T-cell (primary cell): ENCODE measurements around the gene TMEM254. TPM values are rescaled to one million over a fixed set of nuclear protein-coding genes. Genes with fewer than 3 reads are reported as not detected.
"Not testable (repeated sequence)": the region's sequence is repeated elsewhere in the genome, so short reads cannot be mapped to it uniquely, and the experiment has no call there.

Source experiments
- ATAC-seq, 4 experiments: fragments of 200-7000 bp in 3 of 4; fragments of 150-1000 bp in 1 of 4; cut with Tn5 transposase; replicated peaks in 1 of 4; 1 replicate in 3 of 4; 2 replicates in 1 of 4; pipeline ENCODE4 v1.10.0; 2021; ENCODE audit warnings: moderate library complexity in 3 of 4, mild to moderate bottlenecking in 2 of 4, moderate number of reproducible peaks in 1 of 4
- CTCF ChIA-PET, 2 donors: fragments of 300-600 bp; sonication (Branson Sonifier 250); formaldehyde crosslinking; loops; one replicate each; lab custom pipeline; 2022; ENCODE audit warnings: antibody characterized with exemption in 2 of 2; lab: Charles Lee
- POLR2A ChIA-PET, 2 donors: fragments of 300-600 bp; sonication (Branson Sonifier 250); formaldehyde crosslinking; loops; one replicate each; lab custom pipeline; 2022; ENCODE audit warnings: antibody characterized with exemption in 2 of 2; lab: Charles Lee
- DNase-seq, 35 experiments: peaks; one replicate each; pipeline versions ENCODE4 v3.0.0 to v3.0.0-alpha.2; 2013 to 2023
- H3K27ac ChIP-seq: one replicate; pipeline ENCODE4 v1.5.1; 2013; ENCODE audit warnings: low read length
- H3K27me3 ChIP-seq, 2 experiments: replicated peaks in 1 of 2; 1 replicate in 1 of 2; 2 replicates in 1 of 2; pipeline versions ENCODE4 v1.6.1 to v1.7.0; 2013; ENCODE audit warnings: low read length in 1 of 2, mixed read lengths in 1 of 2; ENCODE audit not compliant: control insufficient read depth in 2 of 2, insufficient read depth in 2 of 2; ENCODE audit errors: extremely low read depth in 1 of 2
- H3K36me3 ChIP-seq, 2 donors: 1 replicate in 1 of 2; 2 replicates in 1 of 2; pipeline versions ENCODE4 v1.6.1 to v1.7.0; 2013; ENCODE audit warnings: low read length in 1 of 2; ENCODE audit not compliant: control insufficient read depth in 2 of 2, insufficient read depth in 1 of 2; ENCODE audit errors: extremely low read depth in 1 of 2
- H3K4me1 ChIP-seq, 2 experiments: 1 replicate in 1 of 2; 2 replicates in 1 of 2; pipeline versions ENCODE4 v1.6.1 to v1.7.0; 2013; ENCODE audit warnings: low read length in 2 of 2, mixed read lengths in 1 of 2; ENCODE audit not compliant: insufficient read depth in 2 of 2, control insufficient read depth in 1 of 2; ENCODE audit errors: extremely low read depth in 1 of 2
- H3K4me3 ChIP-seq, 2 donors: 1 replicate in 1 of 2; 2 replicates in 1 of 2; pipeline versions ENCODE4 v1.5.1 to v1.7.0; 2013; ENCODE audit warnings: mild to moderate bottlenecking in 2 of 2, low read length in 1 of 2, moderate library complexity in 1 of 2; ENCODE audit not compliant: control insufficient read depth in 1 of 2; ENCODE audit errors: extremely low read depth in 1 of 2
- H3K9me3 ChIP-seq: 2 replicates; pipeline ENCODE4 v1.7.0; 2013
- H3K27ac Mint-ChIP-seq, 2 donors: one replicate each; pipeline ENCODE4 v1.8.0; 2020 to 2021; ENCODE audit warnings: mild to moderate bottlenecking in 2 of 2, mixed read lengths in 2 of 2
- H3K27me3 Mint-ChIP-seq, 2 donors: one replicate each; pipeline ENCODE4 v1.8.0; 2021 to 2022; ENCODE audit warnings: mixed read lengths in 2 of 2
- H3K36me3 Mint-ChIP-seq: one replicate; pipeline ENCODE4 v1.8.0; 2021; ENCODE audit warnings: mixed read lengths
- H3K4me1 Mint-ChIP-seq, 3 donors: one replicate each; pipeline ENCODE4 v1.8.0; 2020 to 2022; ENCODE audit warnings: mixed read lengths in 3 of 3, mild to moderate bottlenecking in 1 of 3
- H3K4me3 Mint-ChIP-seq, 3 donors: one replicate each; pipeline ENCODE4 v1.8.0; 2020 to 2022; ENCODE audit warnings: mild to moderate bottlenecking in 3 of 3, mixed read lengths in 3 of 3, moderate library complexity in 3 of 3
- H3K9me3 Mint-ChIP-seq, 3 donors: one replicate each; pipeline ENCODE4 v1.8.0; 2020 to 2022; ENCODE audit warnings: mixed read lengths in 3 of 3
- WGBS: methylation state at CpG from one replicate; pipeline ENCODE4 v1.1.5; 2013; ENCODE audit warnings: missing lambda C conversion rate; ENCODE audit not compliant: insufficient coverage; 5-methylcytosine and 5-hydroxymethylcytosine counted together
- total RNA-seq, 35 experiments: library from RNA in 6 of 35; stranded (reverse) in 6 of 35; fragments of 120-200 nt in 1 of 35; gene quantifications; one replicate each; pipeline versions ENCODE4 v1.2.1 to v1.2.4 and lab custom pipeline; 2013 to 2026

The TMEM254 gene, protein sequence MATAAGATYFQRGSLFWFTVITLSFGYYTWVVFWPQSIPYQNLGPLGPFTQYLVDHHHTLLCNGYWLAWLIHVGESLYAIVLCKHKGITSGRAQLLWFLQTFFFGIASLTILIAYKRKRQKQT
- total RNA-seq (10 to 100 TPM in 4 of 5 donors, 1 to 10 TPM in 1; 9.6 to 16.6 (median 13.3) TPM), total RNA-seq (lab: John Stamatoyannopoulos, UW) (1.3 to 11.9 (median 6.9) reads per million in 29 experiments)
- 13.9 TPM for total RNA-seq (2013)

GRCh38 chr10:80078448-80079311 lies at the start of gene TMEM254:
Gene TMEM254, plus strand, starts transcription at chr10:80078665. Its CDS starts 35 bp downstream, at chr10:80078700.
- no peaks in the 10 kb centered on the region for H3K27me3 ChIP-seq
- Mint-ChIP-seq H3K36me3 (peaks cover 16% of the 10 kb centered on the region), H3K27ac (peak within 1 kb of the TSS; percentile 92 to 94), H3K4me3 (peak within 1 kb of the TSS; percentile 91 to 96 (median 96)), H3K4me1 (peaks cover 16 to 25% (median 20%) of the 10 kb centered on the region in 3 donors), H3K9me3 (no peaks in the 10 kb centered on the region), H3K27me3 (no peaks in the 10 kb centered on the region)
- peak within 1 kb of the TSS; percentile 72 to 90 for H3K4me3 ChIP-seq
- H3K27ac ChIP-seq, result peak within 1 kb of the TSS; percentile 81
- DNase-seq, result peak; percentile 65 to 90 (median 84)
- under 1% methylated on average over 59 of the region's 64 CpGs for WGBS
- ChIA-PET CTCF (interaction anchor here (0.7 to 1.2 kb wide), 5 partner anchors 17 to 427 kb away, joined by 3 to 8 read pairs (median 3); no protein-coding TSS in a partner anchor), POLR2A (interaction anchor here in 1 of 2 donors (0.6 to 1.3 kb wide), 3 partner anchors 20 to 109 kb away, joined by 4 to 5 read pairs (median 5); no protein-coding TSS in a partner anchor)
- peaks cover 5 to 13% of the 10 kb centered on the region in 2 experiments for H3K4me1 ChIP-seq
- H3K36me3 ChIP-seq, result peaks cover 0 to 5% of the 10 kb centered on the region in 2 donors
- H3K9me3 ChIP-seq, result no peaks in the 10 kb centered on the region
- ATAC-seq, result peak; percentile 82 to 89 (median 86)

GRCh38 chr10:80029205-80029604 lies 49.3 kb upstream of the TMEM254 start:
- CTCF ChIA-PET, result interaction anchor here in 1 of 2 donors (1.2 kb wide), 1 partner anchor 15 kb away, joined by 5 read pairs; no protein-coding TSS in a partner anchor
- ATAC-seq, H3K4me3 Mint-ChIP-seq, H3K4me1 Mint-ChIP-seq, H3K4me3 ChIP-seq, H3K4me1 ChIP-seq, POLR2A ChIA-PET, DNase-seq, H3K36me3 Mint-ChIP-seq, H3K27ac Mint-ChIP-seq, H3K9me3 ChIP-seq, H3K27me3 Mint-ChIP-seq, H3K9me3 Mint-ChIP-seq, H3K27ac ChIP-seq, H3K27me3 ChIP-seq, H3K36me3 ChIP-seq: not testable (repeated sequence)
- WGBS, result 43% methylated on average over 1 of the region's 3 CpGs

- H3K4me3 Mint-ChIP-seq, H3K36me3 ChIP-seq, H3K27ac ChIP-seq, H3K27me3 ChIP-seq, H3K36me3 Mint-ChIP-seq, ATAC-seq, H3K4me1 Mint-ChIP-seq, H3K4me3 ChIP-seq, H3K27me3 Mint-ChIP-seq, DNase-seq, H3K4me1 ChIP-seq, H3K27ac Mint-ChIP-seq, H3K9me3 Mint-ChIP-seq, H3K9me3 ChIP-seq, POLR2A ChIA-PET: not testable (repeated sequence)
- CTCF ChIA-PET, result interaction anchor here in 1 of 2 donors (1.2 kb wide), 1 partner anchor 15 kb away, joined by 5 read pairs; no protein-coding TSS in a partner anchor
- WGBS, result 83% methylated on average over 2 of the region's 5 CpGs
Observed at GRCh38 chr10:80029865-80030264, 48.6 kb upstream of the TMEM254 start.

- Histone ChIP-seq H3K27ac (no peak overlapping the region), H3K4me1 (no peaks in the 10 kb centered on the region), H3K36me3 (no peaks in the 10 kb centered on the region), H3K9me3 (no peaks in the 10 kb centered on the region), H3K4me3 (no peak overlapping the region), H3K27me3 (no peaks in the 10 kb centered on the region)
- no peaks in the 10 kb centered on the region for H3K9me3 Mint-ChIP-seq
- H3K27me3 Mint-ChIP-seq, result peaks cover 0 to 3% of the 10 kb centered on the region in 2 donors
- H3K36me3 Mint-ChIP-seq, result no peaks in the 10 kb centered on the region
- no peak overlapping the region for H3K4me3 Mint-ChIP-seq
- no peak for DNase-seq
- CTCF ChIA-PET, result no interaction called here
- H3K27ac Mint-ChIP-seq, result no peak overlapping the region
- POLR2A ChIA-PET, result no interaction called here
- no CpG with 5 or more reads among the region's 5 CpGs for WGBS
- no peaks in the 10 kb centered on the region for H3K4me1 Mint-ChIP-seq
- no peak for ATAC-seq
Observed at GRCh38 chr10:80032503-80032902, 46.0 kb upstream of the TMEM254 start.

DNA sequence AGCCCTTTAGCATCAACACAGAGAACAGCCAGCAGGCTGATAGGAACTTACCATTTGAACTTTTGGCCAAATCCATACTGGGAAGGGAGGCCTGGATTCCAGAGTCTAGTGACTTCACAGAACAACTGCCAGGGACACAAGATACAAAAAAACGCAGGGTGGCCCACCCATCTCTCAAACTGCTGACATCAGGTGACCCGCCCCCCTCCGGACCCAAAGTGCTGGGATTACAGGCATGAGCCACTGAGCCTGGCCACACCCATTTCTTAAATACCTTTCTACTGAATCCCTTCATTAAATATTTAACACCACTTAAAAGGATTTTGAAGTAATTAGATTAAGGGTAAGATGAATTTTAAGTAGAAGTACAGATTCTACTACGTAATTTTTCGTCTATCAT lies 43.7 kb upstream of the TMEM254 start:
- POLR2A ChIA-PET, H3K36me3 ChIP-seq, ATAC-seq, H3K4me3 Mint-ChIP-seq, H3K4me1 Mint-ChIP-seq, H3K4me1 ChIP-seq, H3K27me3 Mint-ChIP-seq, H3K27ac ChIP-seq, H3K9me3 ChIP-seq, DNase-seq, H3K27me3 ChIP-seq, H3K36me3 Mint-ChIP-seq, H3K4me3 ChIP-seq, H3K27ac Mint-ChIP-seq, H3K9me3 Mint-ChIP-seq: not testable (repeated sequence)
- CTCF ChIA-PET, result interaction anchor here in 1 of 2 donors (1.4 kb wide), 1 partner anchor 14 kb away, joined by 3 read pairs; no protein-coding TSS in a partner anchor
- no CpG with 5 or more reads among the region's 5 CpGs for WGBS

GRCh38 chr10:80035430-80035829 lies 43.0 kb upstream of the TMEM254 start:
- CTCF ChIA-PET, result interaction anchor here in 1 of 2 donors (1.4 kb wide), 1 partner anchor 13 kb away, joined by 3 read pairs; no protein-coding TSS in a partner anchor
- H3K4me3 Mint-ChIP-seq, ATAC-seq, POLR2A ChIA-PET, H3K4me3 ChIP-seq, H3K36me3 ChIP-seq, H3K9me3 Mint-ChIP-seq, H3K27ac Mint-ChIP-seq, DNase-seq, H3K27me3 Mint-ChIP-seq, H3K36me3 Mint-ChIP-seq, H3K4me1 ChIP-seq, H3K27ac ChIP-seq, H3K27me3 ChIP-seq, H3K4me1 Mint-ChIP-seq, H3K9me3 ChIP-seq: not testable (repeated sequence)
- no CpG with 5 or more reads among the region's 3 CpGs for WGBS
